K562 (cell line): ENCODE data around the gene ALDOC. TPM values are rescaled to one million over a fixed set of nuclear protein-coding genes. Genes with fewer than 3 reads are reported as not detected.
A peak's percentile ranks its signal among the peaks of the same experiment; 100 is the strongest.

Experiments used
- CREB1 ChIP-seq, 2 experiments: sonication (generic) in 1 of 2; formaldehyde crosslinking in 1 of 2; IDR thresholded peaks; 2 replicates each; pipeline versions ENCODE4 v1.6.1 to v1.8.0; 2012 to 2022; ENCODE audit warnings: inconsistent platforms in 1 of 2, mild to moderate bottlenecking in 1 of 2, missing genetic modification reagents in 1 of 2, moderate library complexity in 1 of 2
- DMBX1 ChIP-seq: fragments of 250-450 bp; sonication (Bioruptor Pico); IDR thresholded peaks from 2 replicates; pipeline ENCODE4 v1.8.0; 2022; ENCODE audit warnings: inconsistent platforms, mild to moderate bottlenecking, moderate library complexity, borderline replicate concordance
- E2F4 ChIP-seq: sonication (generic); formaldehyde crosslinking; IDR thresholded peaks from 2 replicates; pipeline ENCODE4 v1.8.0; 2022; ENCODE audit warnings: mild to moderate bottlenecking, low read depth, missing genetic modification reagents
- HNRNPLL ChIP-seq: fragments of 200-400 bp; formaldehyde crosslinking; IDR thresholded peaks from 2 replicates; pipeline ENCODE4 v1.6.1; 2017; ENCODE audit warnings: low read length, low read depth, mild to moderate bottlenecking; ENCODE audit not compliant: poor library complexity, severe bottlenecking
- ILK ChIP-seq: fragments of 450-650 bp; IDR thresholded peaks from 2 replicates; pipeline ENCODE4 v1.6.1; 2016; ENCODE audit warnings: missing genetic modification characterization, low read depth, mild to moderate bottlenecking, missing compliant biosample characterization, moderate library complexity, borderline replicate concordance
- MAFF ChIP-seq: IDR thresholded peaks from 2 replicates; pipeline ENCODE4 v1.6.1; 2012; ENCODE audit warnings: low read length, improper control_type of control experiment
- MTF1 ChIP-seq: fragments of 250-450 bp; sonication (Bioruptor Pico); IDR thresholded peaks from 2 replicates; pipeline ENCODE4 v1.9.0; 2021; ENCODE audit warnings: moderate library complexity, mild to moderate bottlenecking, inconsistent platforms, borderline replicate concordance
- NFE2 ChIP-seq: IDR thresholded peaks from 2 replicates; pipeline ENCODE4 v1.6.1; 2014; ENCODE audit warnings: antibody characterized with exemption, low read depth
- NFRKB ChIP-seq: fragments of 450-650 bp; IDR thresholded peaks from 2 replicates; pipeline ENCODE4 v1.6.1; 2016; ENCODE audit warnings: low read depth
- NFYB ChIP-seq: IDR thresholded peaks from 2 replicates; pipeline ENCODE4 v1.6.1; 2011; ENCODE audit warnings: mild to moderate bottlenecking, moderate library complexity; ENCODE audit not compliant: insufficient read length; ENCODE audit errors: extremely low read depth
- PHF20 ChIP-seq: fragments of 450-650 bp; IDR thresholded peaks from 2 replicates; pipeline ENCODE4 v1.6.1; 2018; ENCODE audit not compliant: partially characterized antibody
- PKNOX1 ChIP-seq: fragments of 450-650 bp; IDR thresholded peaks from 2 replicates; pipeline ENCODE4 v1.6.1; 2016
- RBFOX2 ChIP-seq: fragments of 200-400 bp; formaldehyde crosslinking; IDR thresholded peaks from 2 replicates; pipeline ENCODE4 v1.6.1; 2017; ENCODE audit warnings: low read depth, mild to moderate bottlenecking, low read length, moderate library complexity
- RBM22 ChIP-seq: fragments of 200-400 bp; formaldehyde crosslinking; IDR thresholded peaks from 2 replicates; pipeline ENCODE4 v1.6.1; 2018; ENCODE audit warnings: low read length, low read depth; ENCODE audit not compliant: poor library complexity, severe bottlenecking
- ZNF134 ChIP-seq: fragments of 250-450 bp; sonication (Bioruptor Pico); conservative IDR thresholded peaks from 2 replicates; pipeline ENCODE4 v1.4.0; 2020
- ZNF212 ChIP-seq: fragments of 450-650 bp; formaldehyde crosslinking; IDR thresholded peaks from 2 replicates; pipeline ENCODE4 v1.4.0; 2020; ENCODE audit warnings: mild to moderate bottlenecking
- polyA plus RNA-seq, 8 experiments: library from polyadenylated mRNA; depleted of rRNA in 4 of 8; stranded (reverse) in 5 of 8; unstranded in 3 of 8; fragments of >200 nt; fragmentation: Nextera tagmentation in 2 of 8; fragmentation: Illumina TruSeq in 1 of 8; extraction: Ambion mirVana in 2 of 8; extraction: Trizol in 1 of 8; gene quantifications; 2 replicates each; pipeline versions ENCODE4 v1.2.1 to v1.2.3, GENCODE V29; 2011 to 2014; ENCODE audit warnings: inconsistent platforms in 1 of 8, missing spikeins in 1 of 8
- total RNA-seq, 7 experiments: library from RNA; depleted of rRNA in 6 of 7; stranded (reverse); fragments of >200 nt in 6 of 7; fragmentation: Illumina TruSeq in 2 of 7; extraction: Trizol in 2 of 7; gene quantifications; 2 replicates each; pipeline versions ENCODE4 v1.2.1 to v1.2.3, GENCODE V29; 2011 to 2021; ENCODE audit warnings: low replicate concordance in 1 of 7
- TF ChIP-seq, protein P1 (sequence below): fragments of 450-650 bp; IDR thresholded peaks from 2 replicates; pipeline ENCODE4 v1.6.1; 2016; ENCODE audit warnings: mild to moderate bottlenecking
- TF ChIP-seq, protein P2 (sequence below), 2 experiments: IDR thresholded peaks; 2 replicates each; pipeline ENCODE4 v1.6.1; 2012; ENCODE audit warnings: improper control_type of control experiment in 2 of 2, low read depth in 2 of 2, low read length in 2 of 2, borderline replicate concordance in 1 of 2

ALDOC gene
- total and polyA plus RNA-seq, 9 of the 15 experiments (the other 6 are each of a cell fraction or from before 2014, with no cell fraction given) = 43.2 to 263 (median 99.2) TPM

- TF ChIP-seq, protein P1, sequence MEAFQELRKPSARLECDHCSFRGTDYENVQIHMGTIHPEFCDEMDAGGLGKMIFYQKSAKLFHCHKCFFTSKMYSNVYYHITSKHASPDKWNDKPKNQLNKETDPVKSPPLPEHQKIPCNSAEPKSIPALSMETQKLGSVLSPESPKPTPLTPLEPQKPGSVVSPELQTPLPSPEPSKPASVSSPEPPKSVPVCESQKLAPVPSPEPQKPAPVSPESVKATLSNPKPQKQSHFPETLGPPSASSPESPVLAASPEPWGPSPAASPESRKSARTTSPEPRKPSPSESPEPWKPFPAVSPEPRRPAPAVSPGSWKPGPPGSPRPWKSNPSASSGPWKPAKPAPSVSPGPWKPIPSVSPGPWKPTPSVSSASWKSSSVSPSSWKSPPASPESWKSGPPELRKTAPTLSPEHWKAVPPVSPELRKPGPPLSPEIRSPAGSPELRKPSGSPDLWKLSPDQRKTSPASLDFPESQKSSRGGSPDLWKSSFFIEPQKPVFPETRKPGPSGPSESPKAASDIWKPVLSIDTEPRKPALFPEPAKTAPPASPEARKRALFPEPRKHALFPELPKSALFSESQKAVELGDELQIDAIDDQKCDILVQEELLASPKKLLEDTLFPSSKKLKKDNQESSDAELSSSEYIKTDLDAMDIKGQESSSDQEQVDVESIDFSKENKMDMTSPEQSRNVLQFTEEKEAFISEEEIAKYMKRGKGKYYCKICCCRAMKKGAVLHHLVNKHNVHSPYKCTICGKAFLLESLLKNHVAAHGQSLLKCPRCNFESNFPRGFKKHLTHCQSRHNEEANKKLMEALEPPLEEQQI = 0 out of 2 replicates have a peak, but pooled peaks have one; percentile 41
- TF ChIP-seq RBM22 = peak; percentile 41
- no peak for TF ChIP-seq PKNOX1
- TF ChIP-seq MTF1 (CRISPR knock-in tag) = no peak
- TF ChIP-seq MAFF = no peak
- no peak for TF ChIP-seq ILK (tag)
- peak; percentile 92; the same call in 1 of the 2 replicates for TF ChIP-seq NFRKB
- peak; percentile 76 for TF ChIP-seq CREB1 (IDR thresholded peaks at IDR 0.05)
- TF ChIP-seq CREB1 (CRISPR knock-in tag; IDR thresholded peaks at IDR 0.05) = peak; percentile 71
- peak; percentile 86 for TF ChIP-seq PHF20
- peak; percentile 99 for TF ChIP-seq E2F4 (CRISPR knock-in tag)
- TF ChIP-seq, protein P2, sequence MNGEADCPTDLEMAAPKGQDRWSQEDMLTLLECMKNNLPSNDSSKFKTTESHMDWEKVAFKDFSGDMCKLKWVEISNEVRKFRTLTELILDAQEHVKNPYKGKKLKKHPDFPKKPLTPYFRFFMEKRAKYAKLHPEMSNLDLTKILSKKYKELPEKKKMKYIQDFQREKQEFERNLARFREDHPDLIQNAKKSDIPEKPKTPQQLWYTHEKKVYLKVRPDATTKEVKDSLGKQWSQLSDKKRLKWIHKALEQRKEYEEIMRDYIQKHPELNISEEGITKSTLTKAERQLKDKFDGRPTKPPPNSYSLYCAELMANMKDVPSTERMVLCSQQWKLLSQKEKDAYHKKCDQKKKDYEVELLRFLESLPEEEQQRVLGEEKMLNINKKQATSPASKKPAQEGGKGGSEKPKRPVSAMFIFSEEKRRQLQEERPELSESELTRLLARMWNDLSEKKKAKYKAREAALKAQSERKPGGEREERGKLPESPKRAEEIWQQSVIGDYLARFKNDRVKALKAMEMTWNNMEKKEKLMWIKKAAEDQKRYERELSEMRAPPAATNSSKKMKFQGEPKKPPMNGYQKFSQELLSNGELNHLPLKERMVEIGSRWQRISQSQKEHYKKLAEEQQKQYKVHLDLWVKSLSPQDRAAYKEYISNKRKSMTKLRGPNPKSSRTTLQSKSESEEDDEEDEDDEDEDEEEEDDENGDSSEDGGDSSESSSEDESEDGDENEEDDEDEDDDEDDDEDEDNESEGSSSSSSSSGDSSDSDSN (IDR thresholded peaks at IDR 0.05; ENCODE audit: borderline replicate concordance in 1 of 2, low read depth in 2 of 2, low read length in 2 of 2) = peak; percentile 81 to 96; a peak in 3 of 4 replicates
- no peak for TF ChIP-seq ZNF212 (CRISPR knock-in tag)
- TF ChIP-seq NFYB = peak; percentile 73
- TF ChIP-seq NFE2 = no peak
- TF ChIP-seq RBFOX2 = peak; percentile 100
- 0 out of 2 replicates have a peak, but pooled peaks have one; percentile 14 for TF ChIP-seq ZNF134
- no peak for TF ChIP-seq DMBX1
- TF ChIP-seq HNRNPLL = peak; percentile 82
These were observed 22.2 kb upstream of the ALDOC start, which contains the start of gene SPAG5 (continued) for GRCh38 chr17:28598799-28599310.
